PC-3 (cell line): ENCODE results near the gene AGAP3. TPM values are rescaled to one million over a fixed set of nuclear protein-coding genes. Genes with fewer than 3 reads are reported as not detected.

Source experiments
- ATAC-seq: fragments of 200-7000 bp; cut with Tn5 transposase; 2 replicates; pipeline ENCODE4 v1.9.1; 2020; ENCODE audit warnings: mild to moderate bottlenecking, moderate library complexity
- BruUV-seq: library from RNA; stranded (reverse); fragments of 400-500 nt; replicated peaks from 2 replicates; lab custom pipeline; 2021; lab: Mats Ljungman, UMichigan
- CTCF ChIA-PET: fragments of 300-600 bp; sonication (Branson Sonifier 250); formaldehyde crosslinking; loops from one replicate; lab custom pipeline; 2022; ENCODE audit warnings: antibody characterized with exemption; lab: Charles Lee
- POLR2A ChIA-PET: fragments of 300-600 bp; sonication (Branson Sonifier 250); formaldehyde crosslinking; loops from one replicate; lab custom pipeline; 2022; ENCODE audit warnings: antibody characterized with exemption; ENCODE audit not compliant: unreplicated experiment; lab: Charles Lee
- DNase-seq: peaks from one replicate; pipeline ENCODE4 v3.0.0-alpha.2; 2015
- H2AFZ ChIP-seq: fragments of 300-600 bp; sonication (generic); 2 replicates; pipeline ENCODE4 v1.6.0; 2016; ENCODE audit warnings: antibody characterized with exemption, low read length
- H3F3A ChIP-seq: fragments of 300-600 bp; sonication (generic); one replicate; pipeline ENCODE4 v1.6.0; 2017; ENCODE audit warnings: antibody characterized with exemption, low read length, control low read depth, mild to moderate bottlenecking; ENCODE audit not compliant: unreplicated experiment
- H3K27ac ChIP-seq: fragments of 300-600 bp; sonication (generic); 2 replicates; pipeline ENCODE4 v1.5.1; 2016; ENCODE audit warnings: mild to moderate bottlenecking, low read length
- H3K27me3 ChIP-seq: fragments of 300-600 bp; sonication (generic); 2 replicates; pipeline ENCODE4 v1.6.1; 2016; ENCODE audit warnings: low read length, mixed read lengths
- H3K36me3 ChIP-seq: fragments of 300-600 bp; sonication (generic); 2 replicates; pipeline ENCODE4 v1.6.1; 2016; ENCODE audit warnings: low read depth, mixed run types, low read length, mixed read lengths
- H3K4me1 ChIP-seq: fragments of 300-600 bp; sonication (generic); 2 replicates; pipeline ENCODE4 v1.5.1; 2016; ENCODE audit warnings: low read length; ENCODE audit not compliant: insufficient read depth
- H3K4me2 ChIP-seq: fragments of 300-600 bp; sonication (generic); 2 replicates; pipeline ENCODE4 v1.6.0; 2016; ENCODE audit warnings: low read length
- H3K4me3 ChIP-seq: fragments of 300-600 bp; sonication (generic); 2 replicates; pipeline ENCODE4 v1.5.1; 2016; ENCODE audit warnings: mild to moderate bottlenecking, low read length, mixed read lengths
- H3K79me2 ChIP-seq: fragments of 300-600 bp; sonication (generic); 2 replicates; pipeline ENCODE4 v1.6.1; 2017; ENCODE audit warnings: low read length, mixed read lengths
- H3K9ac ChIP-seq: fragments of 300-600 bp; sonication (generic); 2 replicates; pipeline ENCODE4 v1.6.0; 2016; ENCODE audit warnings: mild to moderate bottlenecking, low read length
- H3K9me2 ChIP-seq: fragments of 300-600 bp; sonication (generic); replicated peaks from 2 replicates; pipeline ENCODE4 v1.6.1; 2016; ENCODE audit warnings: mixed run types, low read length, mixed read lengths
- H3K9me3 ChIP-seq: fragments of 300-600 bp; sonication (generic); 2 replicates; pipeline ENCODE4 v1.6.1; 2016; ENCODE audit warnings: low read length, mixed read lengths
- H4K20me1 ChIP-seq: fragments of 300-600 bp; sonication (generic); 2 replicates; pipeline ENCODE4 v1.6.1; 2016; ENCODE audit warnings: low read length, mixed read lengths
- EZH2 ChIP-seq: fragments of 300-600 bp; sonication (generic); IDR thresholded peaks from one replicate; pipeline ENCODE4 v1.6.1; 2017; ENCODE audit warnings: antibody characterized with exemption, mild to moderate bottlenecking, low read length; ENCODE audit not compliant: unreplicated experiment
- EZH2phosphoT487 ChIP-seq: fragments of 300-600 bp; sonication (generic); IDR thresholded peaks from 2 replicates; pipeline ENCODE4 v1.6.1; 2018; ENCODE audit warnings: mild to moderate bottlenecking, antibody characterized with exemption, low read length, borderline replicate concordance
- intact Hi-C: fragments of 100-400 bp; cut with micrococcal nuclease; formaldehyde crosslinking; loops from 2 replicates; pipeline ENCODE4 v1.9.0; 2023
- total RNA-seq: library from RNA; depleted of rRNA; stranded (reverse); fragments of >200 nt; gene quantifications from 2 replicates; pipeline ENCODE4 v1.2.3, GENCODE V29; 2014
- TF ChIP-seq, protein P1 (sequence below): fragments of 300-600 bp; sonication (generic); conservative IDR thresholded peaks from 2 replicates; pipeline ENCODE4 v1.5.1; 2017; ENCODE audit warnings: antibody characterized with exemption, low read depth, mild to moderate bottlenecking, low read length

AGAP3 gene
- total RNA-seq, 1 experiment from 2014 or later: 53.5 TPM

DNA sequence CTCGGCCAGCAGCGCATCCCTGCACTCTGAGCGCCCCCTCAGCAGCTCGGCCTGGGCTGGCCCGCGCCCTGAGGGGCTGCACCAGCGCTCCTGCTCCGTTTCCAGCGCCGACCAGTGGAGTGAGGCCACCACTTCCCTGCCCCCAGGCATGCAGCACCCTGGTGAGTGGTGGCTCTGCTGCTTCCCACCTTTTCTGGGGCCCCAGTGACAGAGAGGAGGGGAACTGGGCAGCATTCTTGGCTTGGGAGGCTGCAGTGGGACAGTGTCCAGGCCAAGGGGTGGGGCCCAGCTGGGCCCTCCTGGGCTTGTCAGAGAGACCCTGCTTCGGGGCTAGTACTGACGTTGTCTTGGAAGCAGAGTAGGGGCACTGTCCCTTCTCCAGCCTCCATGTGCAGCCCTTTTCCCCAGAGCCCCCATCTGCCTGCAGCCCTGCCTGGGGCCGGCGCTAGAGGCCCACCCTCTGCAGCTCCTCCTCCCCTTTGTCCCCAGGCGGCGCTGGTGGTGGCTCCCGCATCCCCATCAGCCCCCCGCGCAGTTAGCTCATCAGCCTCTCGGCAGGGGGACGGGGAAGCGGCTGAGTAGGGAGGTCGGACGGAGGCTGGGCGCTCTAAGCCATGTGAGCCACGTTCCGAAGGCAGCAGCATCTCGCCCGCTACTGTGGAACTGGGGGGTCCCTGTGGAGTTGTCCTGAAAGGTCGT, 52.0 kb downstream of the AGAP3 start:
- H3K36me3 ChIP-seq: no peaks in the 10 kb centered on the region; the same call in 1 of the 2 replicates
- DNase-seq: no peak
- no peak overlapping the region for H3K27ac ChIP-seq

DNA sequence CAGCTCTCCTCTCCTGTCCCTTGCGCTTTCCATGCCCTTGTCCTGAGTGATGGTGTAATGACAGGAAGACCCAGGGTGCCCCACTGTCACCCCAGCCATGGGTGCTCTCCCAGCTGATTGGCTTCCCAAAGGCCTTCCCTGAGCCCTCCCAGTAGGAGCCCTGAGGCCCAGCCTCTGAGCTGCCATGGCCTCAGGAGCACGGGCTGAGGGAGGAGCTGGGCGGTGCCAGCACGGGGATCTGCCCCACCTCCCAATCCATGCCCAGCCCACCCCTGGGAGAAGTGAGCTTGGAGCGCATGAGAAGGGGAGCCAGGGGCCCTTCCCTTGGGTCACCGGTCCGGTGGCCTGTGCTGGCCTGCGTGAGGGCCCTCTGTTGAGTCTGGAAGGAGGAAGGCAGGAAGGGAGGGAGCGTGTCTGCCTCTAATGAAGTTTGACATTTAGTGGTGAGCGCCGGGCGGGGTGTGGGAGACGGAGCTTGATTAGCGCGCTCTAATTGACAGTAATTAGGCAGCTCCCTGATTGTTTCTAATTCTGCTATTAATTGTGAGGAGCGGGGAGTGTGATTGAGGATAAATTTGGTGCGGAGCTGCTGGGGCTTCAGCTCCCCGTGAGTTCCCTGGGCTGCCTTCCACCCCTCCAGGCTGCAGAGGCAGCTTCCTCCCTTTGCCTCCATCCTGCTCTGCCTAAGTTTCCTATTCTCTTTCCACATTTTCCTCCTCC, 53.0 kb downstream of the AGAP3 start:
- Histone ChIP-seq H4K20me1 (no peaks in the 10 kb centered on the region), H3K27ac (no peak overlapping the region), H3F3A (no peaks in the 10 kb centered on the region), H3K9me2 (no peaks in the 10 kb centered on the region), H3K79me2 (no peaks in the 10 kb centered on the region), H3K36me3 (no peaks in the 10 kb centered on the region; the same call in 1 of the 2 replicates), H3K27me3 (no peaks in the 10 kb centered on the region), H3K9me3 (no peaks in the 10 kb centered on the region), H2AFZ (no peak overlapping the region), H3K4me3 (no peak overlapping the region), H3K4me1 (no peaks in the 10 kb centered on the region), H3K4me2 (no peak overlapping the region), H3K9ac (no peak overlapping the region)
- no TSS peak for BruUV-seq
- intact Hi-C loops: no loop called here
- ChIA-PET POLR2A (no interaction called here), CTCF (interaction anchor here (0.5 to 1.2 kb wide), 2 partner anchors 16 to 23 kb away, joined by 3 to 4 read pairs; no protein-coding TSS in a partner anchor)
- DNase-seq (no peak), ATAC-seq (no peak; the same call in 1 of the 2 replicates)
- TF ChIP-seq, protein P1, sequence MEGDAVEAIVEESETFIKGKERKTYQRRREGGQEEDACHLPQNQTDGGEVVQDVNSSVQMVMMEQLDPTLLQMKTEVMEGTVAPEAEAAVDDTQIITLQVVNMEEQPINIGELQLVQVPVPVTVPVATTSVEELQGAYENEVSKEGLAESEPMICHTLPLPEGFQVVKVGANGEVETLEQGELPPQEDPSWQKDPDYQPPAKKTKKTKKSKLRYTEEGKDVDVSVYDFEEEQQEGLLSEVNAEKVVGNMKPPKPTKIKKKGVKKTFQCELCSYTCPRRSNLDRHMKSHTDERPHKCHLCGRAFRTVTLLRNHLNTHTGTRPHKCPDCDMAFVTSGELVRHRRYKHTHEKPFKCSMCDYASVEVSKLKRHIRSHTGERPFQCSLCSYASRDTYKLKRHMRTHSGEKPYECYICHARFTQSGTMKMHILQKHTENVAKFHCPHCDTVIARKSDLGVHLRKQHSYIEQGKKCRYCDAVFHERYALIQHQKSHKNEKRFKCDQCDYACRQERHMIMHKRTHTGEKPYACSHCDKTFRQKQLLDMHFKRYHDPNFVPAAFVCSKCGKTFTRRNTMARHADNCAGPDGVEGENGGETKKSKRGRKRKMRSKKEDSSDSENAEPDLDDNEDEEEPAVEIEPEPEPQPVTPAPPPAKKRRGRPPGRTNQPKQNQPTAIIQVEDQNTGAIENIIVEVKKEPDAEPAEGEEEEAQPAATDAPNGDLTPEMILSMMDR: no peak
- TF ChIP-seq EZH2phosphoT487 (no peak), EZH2 (no peak)

More for the DNA sequence above, 52.0 kb downstream of the AGAP3 start:
- Histone ChIP-seq H3K79me2 (no peaks in the 10 kb centered on the region), H3K4me1 (no peaks in the 10 kb centered on the region), H3K9me2 (no peaks in the 10 kb centered on the region), H3K27me3 (no peaks in the 10 kb centered on the region), H2AFZ (no peak overlapping the region), H4K20me1 (no peaks in the 10 kb centered on the region), H3K4me2 (no peak overlapping the region), H3F3A (no peaks in the 10 kb centered on the region), H3K9ac (no peak overlapping the region), H3K9me3 (no peaks in the 10 kb centered on the region), H3K4me3 (no peak overlapping the region)
- TF ChIP-seq, protein P1: no peak
- TF ChIP-seq EZH2phosphoT487 (no peak), EZH2 (no peak)
- POLR2A ChIA-PET: no interaction called here
- no TSS peak for BruUV-seq
- ATAC-seq: no peak
- CTCF ChIA-PET: no interaction called here
- intact Hi-C loops: no loop called here
